HCT116 (cell line): ENCODE measurements around the gene TMEM175.
"Not testable (repeated sequence)": the region's sequence is repeated elsewhere in the genome, so short reads cannot be mapped to it uniquely, and the experiment has no call there.

Experiments
- CEBPB ChIP-seq: IDR thresholded peaks from 2 replicates; pipeline ENCODE4 v1.6.1; 2012; ENCODE audit warnings: low read depth
- EZH2 ChIP-seq: fragments of 200-600 bp; sonication (generic); IDR thresholded peaks from 2 replicates; pipeline ENCODE4 v1.6.1; 2017; ENCODE audit warnings: antibody characterized with exemption, mixed run types
- FOSL1 ChIP-seq: IDR thresholded peaks from 2 replicates; pipeline ENCODE4 v1.6.1; 2012; ENCODE audit warnings: low read depth
- TCF7L2 ChIP-seq: IDR thresholded peaks from 2 replicates; pipeline ENCODE4 v1.7.0; 2011; ENCODE audit warnings: borderline replicate concordance, inconsistent platforms; ENCODE audit not compliant: insufficient read depth, insufficient read length; ENCODE audit errors: extremely low read depth
- TF ChIP-seq, protein P1 (sequence below): IDR thresholded peaks from 2 replicates; pipeline ENCODE4 v1.6.1; 2012; ENCODE audit warnings: low read depth
- TF ChIP-seq, protein P2 (sequence below), 3 experiments: fragments of 200-600 bp in 1 of 3; sonication (generic) in 1 of 3; IDR thresholded peaks in 2 of 3; conservative IDR thresholded peaks in 1 of 3; 2 replicates each; pipeline ENCODE4 v1.5.1; 2012 to 2017; ENCODE audit warnings: low read depth in 2 of 3, low read length in 2 of 3, antibody characterized with exemption in 1 of 3, borderline replicate concordance in 1 of 3, control low read depth in 1 of 3, mild to moderate bottlenecking in 1 of 3, mixed read lengths in 1 of 3, mixed run types in 1 of 3, moderate library complexity in 1 of 3; ENCODE audit not compliant: insufficient read depth in 1 of 3

DNA sequence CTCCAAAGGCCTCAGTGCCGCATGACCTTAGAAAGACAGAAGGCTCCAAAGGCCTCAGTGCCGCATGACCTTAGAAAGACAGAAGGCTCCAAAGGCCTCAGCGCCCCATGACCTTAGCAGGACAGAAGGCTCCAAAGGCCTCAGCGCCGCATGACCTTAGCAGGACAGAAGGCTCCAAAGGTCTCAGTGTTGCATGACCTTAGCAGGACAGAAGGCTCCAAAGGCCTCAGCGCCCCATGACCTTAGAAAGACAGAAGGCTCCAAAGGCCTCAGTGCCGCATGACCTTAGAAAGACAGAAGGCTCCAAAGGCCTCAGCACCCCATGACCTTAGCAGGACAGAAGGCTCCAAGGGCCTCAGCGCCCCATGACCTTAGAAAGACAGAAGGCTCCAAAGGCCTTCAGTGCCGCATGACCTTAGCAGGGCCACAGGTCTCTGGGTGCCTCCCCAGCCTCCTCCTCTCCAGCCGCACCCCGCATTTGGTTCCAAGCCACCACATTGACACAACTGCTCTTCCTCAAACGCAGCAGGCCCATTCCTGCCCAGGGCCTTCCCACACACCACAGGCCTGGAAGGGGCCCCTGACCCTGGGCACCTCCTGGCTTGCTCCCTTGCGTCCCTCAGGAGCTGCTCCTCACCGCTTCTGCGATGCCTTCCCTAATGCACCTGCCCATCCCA lies 13.1 kb upstream of the TMEM175 start:
- TF ChIP-seq FOSL1, TCF7L2, EZH2, CEBPB: not testable (repeated sequence)
- TF ChIP-seq, protein P1, sequence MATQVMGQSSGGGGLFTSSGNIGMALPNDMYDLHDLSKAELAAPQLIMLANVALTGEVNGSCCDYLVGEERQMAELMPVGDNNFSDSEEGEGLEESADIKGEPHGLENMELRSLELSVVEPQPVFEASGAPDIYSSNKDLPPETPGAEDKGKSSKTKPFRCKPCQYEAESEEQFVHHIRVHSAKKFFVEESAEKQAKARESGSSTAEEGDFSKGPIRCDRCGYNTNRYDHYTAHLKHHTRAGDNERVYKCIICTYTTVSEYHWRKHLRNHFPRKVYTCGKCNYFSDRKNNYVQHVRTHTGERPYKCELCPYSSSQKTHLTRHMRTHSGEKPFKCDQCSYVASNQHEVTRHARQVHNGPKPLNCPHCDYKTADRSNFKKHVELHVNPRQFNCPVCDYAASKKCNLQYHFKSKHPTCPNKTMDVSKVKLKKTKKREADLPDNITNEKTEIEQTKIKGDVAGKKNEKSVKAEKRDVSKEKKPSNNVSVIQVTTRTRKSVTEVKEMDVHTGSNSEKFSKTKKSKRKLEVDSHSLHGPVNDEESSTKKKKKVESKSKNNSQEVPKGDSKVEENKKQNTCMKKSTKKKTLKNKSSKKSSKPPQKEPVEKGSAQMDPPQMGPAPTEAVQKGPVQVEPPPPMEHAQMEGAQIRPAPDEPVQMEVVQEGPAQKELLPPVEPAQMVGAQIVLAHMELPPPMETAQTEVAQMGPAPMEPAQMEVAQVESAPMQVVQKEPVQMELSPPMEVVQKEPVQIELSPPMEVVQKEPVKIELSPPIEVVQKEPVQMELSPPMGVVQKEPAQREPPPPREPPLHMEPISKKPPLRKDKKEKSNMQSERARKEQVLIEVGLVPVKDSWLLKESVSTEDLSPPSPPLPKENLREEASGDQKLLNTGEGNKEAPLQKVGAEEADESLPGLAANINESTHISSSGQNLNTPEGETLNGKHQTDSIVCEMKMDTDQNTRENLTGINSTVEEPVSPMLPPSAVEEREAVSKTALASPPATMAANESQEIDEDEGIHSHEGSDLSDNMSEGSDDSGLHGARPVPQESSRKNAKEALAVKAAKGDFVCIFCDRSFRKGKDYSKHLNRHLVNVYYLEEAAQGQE: not testable (repeated sequence)
- TF ChIP-seq, protein P2, sequence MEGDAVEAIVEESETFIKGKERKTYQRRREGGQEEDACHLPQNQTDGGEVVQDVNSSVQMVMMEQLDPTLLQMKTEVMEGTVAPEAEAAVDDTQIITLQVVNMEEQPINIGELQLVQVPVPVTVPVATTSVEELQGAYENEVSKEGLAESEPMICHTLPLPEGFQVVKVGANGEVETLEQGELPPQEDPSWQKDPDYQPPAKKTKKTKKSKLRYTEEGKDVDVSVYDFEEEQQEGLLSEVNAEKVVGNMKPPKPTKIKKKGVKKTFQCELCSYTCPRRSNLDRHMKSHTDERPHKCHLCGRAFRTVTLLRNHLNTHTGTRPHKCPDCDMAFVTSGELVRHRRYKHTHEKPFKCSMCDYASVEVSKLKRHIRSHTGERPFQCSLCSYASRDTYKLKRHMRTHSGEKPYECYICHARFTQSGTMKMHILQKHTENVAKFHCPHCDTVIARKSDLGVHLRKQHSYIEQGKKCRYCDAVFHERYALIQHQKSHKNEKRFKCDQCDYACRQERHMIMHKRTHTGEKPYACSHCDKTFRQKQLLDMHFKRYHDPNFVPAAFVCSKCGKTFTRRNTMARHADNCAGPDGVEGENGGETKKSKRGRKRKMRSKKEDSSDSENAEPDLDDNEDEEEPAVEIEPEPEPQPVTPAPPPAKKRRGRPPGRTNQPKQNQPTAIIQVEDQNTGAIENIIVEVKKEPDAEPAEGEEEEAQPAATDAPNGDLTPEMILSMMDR (IDR thresholded peaks at IDR 0.05 in 2 of 3, conservative IDR thresholded peaks at IDR 0.05 in 1 of 3; ENCODE audit: borderline replicate concordance in 1 of 3, insufficient read depth in 1 of 3, low read depth in 2 of 3, low read length in 2 of 3): not testable (repeated sequence)
